ENCODE data around the gene EPYC.

DNA sequence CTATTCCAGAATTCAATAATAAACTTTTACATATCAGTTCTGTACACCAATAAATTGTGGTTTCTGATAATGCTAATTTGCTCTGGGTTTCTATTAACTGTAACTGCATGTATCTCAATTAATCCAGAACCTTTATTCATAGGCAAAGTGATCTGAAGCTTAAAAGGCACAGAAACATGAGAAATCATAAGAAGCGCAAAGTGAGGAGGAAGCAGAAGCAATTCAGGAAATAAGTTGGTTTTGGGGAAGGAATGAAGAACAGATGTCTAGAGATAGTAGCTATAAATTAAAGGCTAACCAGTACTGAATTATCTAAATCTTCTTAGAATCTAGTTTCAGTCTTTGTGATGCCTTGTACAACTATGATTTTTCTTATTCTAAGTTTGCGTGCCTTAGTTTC is 28.5 kb upstream of the EPYC start:
- TF ChIP-seq, protein P1, sequence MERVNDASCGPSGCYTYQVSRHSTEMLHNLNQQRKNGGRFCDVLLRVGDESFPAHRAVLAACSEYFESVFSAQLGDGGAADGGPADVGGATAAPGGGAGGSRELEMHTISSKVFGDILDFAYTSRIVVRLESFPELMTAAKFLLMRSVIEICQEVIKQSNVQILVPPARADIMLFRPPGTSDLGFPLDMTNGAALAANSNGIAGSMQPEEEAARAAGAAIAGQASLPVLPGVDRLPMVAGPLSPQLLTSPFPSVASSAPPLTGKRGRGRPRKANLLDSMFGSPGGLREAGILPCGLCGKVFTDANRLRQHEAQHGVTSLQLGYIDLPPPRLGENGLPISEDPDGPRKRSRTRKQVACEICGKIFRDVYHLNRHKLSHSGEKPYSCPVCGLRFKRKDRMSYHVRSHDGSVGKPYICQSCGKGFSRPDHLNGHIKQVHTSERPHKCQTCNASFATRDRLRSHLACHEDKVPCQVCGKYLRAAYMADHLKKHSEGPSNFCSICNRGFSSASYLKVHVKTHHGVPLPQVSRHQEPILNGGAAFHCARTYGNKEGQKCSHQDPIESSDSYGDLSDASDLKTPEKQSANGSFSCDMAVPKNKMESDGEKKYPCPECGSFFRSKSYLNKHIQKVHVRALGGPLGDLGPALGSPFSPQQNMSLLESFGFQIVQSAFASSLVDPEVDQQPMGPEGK (CRISPR knock-in tag; IDR thresholded peaks at IDR 0.05; ENCODE audit: borderline replicate concordance), result no peak
- TF ChIP-seq, protein P2, sequence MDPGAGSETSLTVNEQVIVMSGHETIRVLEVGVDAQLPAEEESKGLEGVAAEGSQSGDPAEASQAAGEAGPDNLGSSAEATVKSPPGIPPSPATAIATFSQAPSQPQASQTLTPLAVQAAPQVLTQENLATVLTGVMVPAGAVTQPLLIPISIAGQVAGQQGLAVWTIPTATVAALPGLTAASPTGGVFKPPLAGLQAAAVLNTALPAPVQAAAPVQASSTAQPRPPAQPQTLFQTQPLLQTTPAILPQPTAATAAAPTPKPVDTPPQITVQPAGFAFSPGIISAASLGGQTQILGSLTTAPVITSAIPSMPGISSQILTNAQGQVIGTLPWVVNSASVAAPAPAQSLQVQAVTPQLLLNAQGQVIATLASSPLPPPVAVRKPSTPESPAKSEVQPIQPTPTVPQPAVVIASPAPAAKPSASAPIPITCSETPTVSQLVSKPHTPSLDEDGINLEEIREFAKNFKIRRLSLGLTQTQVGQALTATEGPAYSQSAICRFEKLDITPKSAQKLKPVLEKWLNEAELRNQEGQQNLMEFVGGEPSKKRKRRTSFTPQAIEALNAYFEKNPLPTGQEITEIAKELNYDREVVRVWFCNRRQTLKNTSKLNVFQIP (CRISPR knock-in tag; IDR thresholded peaks at IDR 0.05; ENCODE audit: borderline replicate concordance, low read depth), result no peak
- TF ChIP-seq PPARA (CRISPR knock-in tag; IDR thresholded peaks at IDR 0.05; ENCODE audit: borderline replicate concordance) (no peak), ZNF565 (CRISPR knock-in tag; conservative IDR thresholded peaks at IDR 0.05; ENCODE audit: low read depth) (no peak), OSR1 (CRISPR knock-in tag; IDR thresholded peaks at IDR 0.05) (no peak), RARB (CRISPR knock-in tag; IDR thresholded peaks at IDR 0.05) (no peak), ZFP30 (CRISPR knock-in tag; IDR thresholded peaks at IDR 0.05) (no peak), ZFP3 (CRISPR knock-in tag; IDR thresholded peaks at IDR 0.05) (no peak)

Data from SK-N-SH treated with all-trans-retinoic acid at 6 μM for 48 hours (cell line).